ENCODE data around the gene RAB31.

RAB31 gene

GRCh38 chr18:9700261-9700796 is 7.8 kb upstream of the RAB31 start:
- TF ChIP-seq CTCF (IDR thresholded peaks at IDR 0.05; ENCODE audit: insufficient read depth, missing control alignments), result no peak
- no peak for FAIRE-seq
- DNase-seq (ENCODE audit: insufficient read length, low spot score), result no peak

GRCh38 chr18:9701609-9702349 is 6.3 kb upstream of the RAB31 start:
- FAIRE-seq (no peak), DNase-seq (ENCODE audit: insufficient read length, low spot score) (no peak)
- TF ChIP-seq CTCF (IDR thresholded peaks at IDR 0.05; ENCODE audit: insufficient read depth, missing control alignments), result no peak

- TF ChIP-seq CTCF (IDR thresholded peaks at IDR 0.05; ENCODE audit: insufficient read depth, missing control alignments), result no peak
- DNase-seq (ENCODE audit: insufficient read length, low spot score) (no peak), FAIRE-seq (no peak)
Measured at GRCh38 chr18:9704233-9705118, 3.6 kb upstream of the RAB31 start.

GRCh38 chr18:9705183-9705829 is 2.8 kb upstream of the RAB31 start:
- no peak for FAIRE-seq
- TF ChIP-seq CTCF (IDR thresholded peaks at IDR 0.05; ENCODE audit: insufficient read depth, missing control alignments), result no peak
- DNase-seq (ENCODE audit: insufficient read length, low spot score), result no peak

GRCh38 chr18:9706081-9706935 is 1.8 kb upstream of the RAB31 start:
- FAIRE-seq, result no peak
- no peak for DNase-seq (ENCODE audit: insufficient read length, low spot score)
- TF ChIP-seq CTCF (IDR thresholded peaks at IDR 0.05; ENCODE audit: insufficient read depth, missing control alignments), result no peak

GRCh38 chr18:9707381-9708056 is 582 bp upstream of the RAB31 start:
- no peak for FAIRE-seq
- DNase-seq (ENCODE audit: insufficient read length, low spot score), result no peak

More at GRCh38 chr18:9707381-9708056, 582 bp upstream of the RAB31 start:
- no peak for TF ChIP-seq CTCF (IDR thresholded peaks at IDR 0.05; ENCODE audit: insufficient read depth, missing control alignments)
